IMR-90 (cell line): Measurements from ENCODE around the gene MARK4. TPM values are rescaled to one million over a fixed set of nuclear protein-coding genes. Genes with fewer than 3 reads are reported as not detected.

Experiments used
- ATAC-seq: fragments of 200-7000 bp; cut with Tn5 transposase; 2 replicates; pipeline ENCODE4 v1.9.1; 2020; ENCODE audit warnings: low read depth, mild to moderate bottlenecking, moderate library complexity
- BruUV-seq: library from RNA; stranded (reverse); fragments of 400-500 nt; replicated peaks from 2 replicates; lab custom pipeline; 2021; lab: Mats Ljungman, UMichigan
- CTCF ChIA-PET: fragments of 300-600 bp; formaldehyde crosslinking; extraction: SDS; loops from one replicate; lab custom pipeline; 2021; ENCODE audit warnings: antibody characterized with exemption; lab: Yijun Ruan, JAX
- POLR2A ChIA-PET: fragments of 300-600 bp; sonication (Branson Sonifier 250); formaldehyde crosslinking; loops from one replicate; lab custom pipeline; 2022; ENCODE audit warnings: antibody characterized with exemption; ENCODE audit not compliant: unreplicated experiment; lab: Charles Lee
- DNase-seq: peaks from one replicate; pipeline ENCODE4 v3.0.0; 2013
- H2AFZ ChIP-seq: replicated peaks from 2 replicates; pipeline ENCODE3; 2013; ENCODE audit warnings: low read length, mild to moderate bottlenecking; ENCODE audit not compliant: poor library complexity
- H2AK5ac ChIP-seq: 2 replicates; pipeline ENCODE4 v1.6.1; 2013; ENCODE audit warnings: low read depth, low read length, inconsistent platforms
- H2AK9ac ChIP-seq: replicated peaks from 2 replicates; pipeline ENCODE3; 2013; ENCODE audit warnings: mild to moderate bottlenecking, low read depth, low read length, moderate library complexity; ENCODE audit not compliant: poor library complexity
- H2BK120ac ChIP-seq: 2 replicates; pipeline ENCODE4 v1.6.1; 2013; ENCODE audit warnings: low read depth, low read length, inconsistent platforms
- H2BK15ac ChIP-seq: 3 replicates; pipeline ENCODE4 v1.6.1; 2013; ENCODE audit warnings: low read depth, low read length, inconsistent platforms
- H2BK20ac ChIP-seq: 2 replicates; pipeline ENCODE4 v1.6.1; 2013; ENCODE audit warnings: low read depth, mild to moderate bottlenecking, inconsistent platforms, low read length, moderate library complexity
- H2BK5ac ChIP-seq: 2 replicates; pipeline ENCODE4 v1.6.1; 2013; ENCODE audit warnings: mild to moderate bottlenecking, low read depth, low read length, inconsistent platforms; ENCODE audit not compliant: poor library complexity, severe bottlenecking
- H3K14ac ChIP-seq: replicated peaks from 2 replicates; pipeline ENCODE4 v1.6.1; 2013; ENCODE audit warnings: low read depth, low read length, inconsistent platforms
- H3K18ac ChIP-seq: 2 replicates; pipeline ENCODE4 v1.6.1; 2013; ENCODE audit warnings: low read depth, low read length, control low read depth
- H3K23ac ChIP-seq: 2 replicates; pipeline ENCODE4 v1.6.1; 2013; ENCODE audit warnings: low read depth, low read length, inconsistent platforms
- H3K27ac ChIP-seq: 2 replicates; pipeline ENCODE4 v1.5.1; 2013; ENCODE audit warnings: mild to moderate bottlenecking, control low read depth, low read length; ENCODE audit not compliant: insufficient read depth
- H3K27me3 ChIP-seq: 2 replicates; pipeline ENCODE4 v1.6.1; 2013; ENCODE audit warnings: low read length; ENCODE audit not compliant: control insufficient read depth, insufficient read depth
- H3K36me3 ChIP-seq: 2 replicates; pipeline ENCODE4 v1.6.1; 2013; ENCODE audit warnings: low read length, mixed read lengths; ENCODE audit not compliant: control insufficient read depth, insufficient read depth
- H3K4ac ChIP-seq: 2 replicates; pipeline ENCODE4 v1.6.1; 2013; ENCODE audit warnings: low read depth, low read length, inconsistent platforms
- H3K4me1 ChIP-seq: 2 replicates; pipeline ENCODE4 v1.6.1; 2013; ENCODE audit warnings: low read length, mixed read lengths; ENCODE audit not compliant: control insufficient read depth, insufficient read depth
- H3K4me2 ChIP-seq: 2 replicates; pipeline ENCODE4 v1.6.1; 2013; ENCODE audit warnings: low read depth, mild to moderate bottlenecking, control low read depth, low read length, moderate library complexity
- H3K4me3 ChIP-seq: 2 replicates; pipeline ENCODE4 v1.5.1; 2013; ENCODE audit warnings: low read depth, mild to moderate bottlenecking, control low read depth, low read length, moderate library complexity; ENCODE audit not compliant: insufficient read depth
- H3K56ac ChIP-seq: 2 replicates; pipeline ENCODE4 v1.6.1; 2013; ENCODE audit warnings: low read length, inconsistent platforms; ENCODE audit not compliant: insufficient read depth; ENCODE audit errors: extremely low read depth
- H3K79me1 ChIP-seq, 2 experiments: 2 replicates each; pipeline ENCODE4 v1.6.1; 2013; ENCODE audit warnings: low read length in 2 of 2, inconsistent platforms in 1 of 2, low read depth in 1 of 2
- H3K9ac ChIP-seq: 2 replicates; pipeline ENCODE4 v1.6.1; 2013; ENCODE audit warnings: low read depth, low read length, control low read depth
- H3K9me1 ChIP-seq: 2 replicates; pipeline ENCODE4 v1.6.1; 2013; ENCODE audit warnings: low read length, inconsistent platforms; ENCODE audit not compliant: insufficient read depth
- H3K9me3 ChIP-seq: 2 replicates; pipeline ENCODE4 v1.6.1; 2013; ENCODE audit warnings: low read length; ENCODE audit not compliant: control insufficient read depth, insufficient read depth
- H4K20me1 ChIP-seq: 2 replicates; pipeline ENCODE4 v1.6.1; 2013; ENCODE audit warnings: low read length, inconsistent platforms; ENCODE audit not compliant: insufficient read depth
- H4K5ac ChIP-seq: 2 replicates; pipeline ENCODE4 v1.6.1; 2013; ENCODE audit warnings: mild to moderate bottlenecking, low read depth, low read length, control low read depth
- H4K8ac ChIP-seq, 2 experiments: 2 replicates each; pipeline ENCODE4 v1.6.1; 2013; ENCODE audit warnings: low read depth in 2 of 2, low read length in 2 of 2, control low read depth in 1 of 2, inconsistent platforms in 1 of 2
- H4K91ac ChIP-seq: 2 replicates; pipeline ENCODE4 v1.6.1; 2013; ENCODE audit warnings: low read depth, low read length, inconsistent platforms; ENCODE audit not compliant: insufficient read depth
- BHLHE40 ChIP-seq: fragments of 150-350 bp; IDR thresholded peaks from 2 replicates; pipeline ENCODE4 v1.6.1; 2016; ENCODE audit warnings: mild to moderate bottlenecking, low read depth, low read length
- CEBPB ChIP-seq: IDR thresholded peaks from 2 replicates; pipeline ENCODE4 v1.6.1; 2012; ENCODE audit warnings: low read depth, low read length, improper control_type of control experiment
- CHD1 ChIP-seq: IDR thresholded peaks from 2 replicates; pipeline ENCODE4 v1.6.1; 2012; ENCODE audit warnings: low read depth, low read length, improper control_type of control experiment
- FOS ChIP-seq: fragments of 150-350 bp; IDR thresholded peaks from 2 replicates; pipeline ENCODE4 v1.6.1; 2016; ENCODE audit warnings: low read depth, low read length
- MAFK ChIP-seq: IDR thresholded peaks from 2 replicates; pipeline ENCODE4 v1.6.1; 2012; ENCODE audit warnings: low read depth, low read length, improper control_type of control experiment
- MAZ ChIP-seq: IDR thresholded peaks from 2 replicates; pipeline ENCODE4 v1.6.1; 2012; ENCODE audit warnings: low read depth, mild to moderate bottlenecking, low read length, improper control_type of control experiment, moderate library complexity, borderline replicate concordance
- MXI1 ChIP-seq: IDR thresholded peaks from 2 replicates; pipeline ENCODE4 v1.6.1; 2012; ENCODE audit warnings: low read depth, mild to moderate bottlenecking, low read length, moderate library complexity, borderline replicate concordance
- NFE2L2 ChIP-seq: fragments of 150-350 bp; IDR thresholded peaks from 2 replicates; pipeline ENCODE4 v1.6.1; 2016; ENCODE audit warnings: low read depth, mild to moderate bottlenecking, low read length
- POLR2A ChIP-seq: IDR thresholded peaks from 2 replicates; pipeline ENCODE4 v1.6.1; 2012; ENCODE audit warnings: mild to moderate bottlenecking, low read depth, low read length
- RCOR1 ChIP-seq: IDR thresholded peaks from 2 replicates; pipeline ENCODE4 v1.6.1; 2012; ENCODE audit warnings: mild to moderate bottlenecking, low read length, improper control_type of control experiment; ENCODE audit not compliant: insufficient replicate concordance
- RFX5 ChIP-seq: IDR thresholded peaks from 2 replicates; pipeline ENCODE4 v1.8.0; 2012; ENCODE audit warnings: low read depth, mild to moderate bottlenecking, low read length, moderate library complexity
- SMC3 ChIP-seq: fragments of 150-350 bp; IDR thresholded peaks from 2 replicates; pipeline ENCODE4 v1.6.1; 2016; ENCODE audit warnings: low read depth, mild to moderate bottlenecking, antibody characterized with exemption, low read length, moderate library complexity
- WGBS, 2 experiments: methylation state at CpG; one replicate each; pipeline versions ENCODE4 v1.1.5 to v1.1.7; 2013; ENCODE audit warnings: missing lambda C conversion rate in 2 of 2; ENCODE audit not compliant: insufficient read length in 1 of 2; ENCODE audit errors: extremely low coverage in 2 of 2; 5-methylcytosine and 5-hydroxymethylcytosine counted together
- dilution Hi-C: fragments of 300-500 bp; cut with HindIII; formaldehyde crosslinking; loops from one replicate; pipeline ENCODE4 v1.14.3; 2018; ENCODE audit warnings: low sequenced_read_pairs; ENCODE audit not compliant: unreplicated experiment
- in situ Hi-C: fragments of 300-500 bp; cut with MboI; formaldehyde crosslinking; loops from 3 replicates; pipeline ENCODE4 v1.14.3; 2019; ENCODE audit warnings: low sequenced_read_pairs, inconsistent platforms, mixed read lengths
- intact Hi-C: fragments of 100-400 bp; cut with micrococcal nuclease; formaldehyde crosslinking; loops from 2 replicates; pipeline ENCODE4 v1.10.0; 2022
- polyA plus RNA-seq, 3 experiments: library from polyadenylated mRNA; depleted of rRNA; stranded (reverse); fragments of >200 nt; gene quantifications; 2 replicates each; pipeline ENCODE4 v1.2.3, GENCODE V29; 2012; ENCODE audit warnings: low replicate concordance in 1 of 3
- total RNA-seq: library from RNA; depleted of rRNA; stranded (reverse); fragments of >200 nt; gene quantifications from 2 replicates; pipeline ENCODE4 v1.2.3, GENCODE V29; 2012
- TF ChIP-seq, protein P1 (sequence below): conservative IDR thresholded peaks from 2 replicates; pipeline ENCODE4 v1.5.1; 2012; ENCODE audit warnings: mild to moderate bottlenecking, low read depth, low read length, improper control_type of control experiment
- TF ChIP-seq, protein P2 (sequence below): fragments of 150-350 bp; IDR thresholded peaks from 2 replicates; pipeline ENCODE4 v1.6.1; 2016; ENCODE audit warnings: low read depth, mild to moderate bottlenecking, low read length, moderate library complexity, borderline replicate concordance

MARK4 gene
- total and polyA plus RNA-seq, 2 of the 4 experiments (the other 2 are of a cell fraction), result 11.3 to 20.7 TPM

DNA sequence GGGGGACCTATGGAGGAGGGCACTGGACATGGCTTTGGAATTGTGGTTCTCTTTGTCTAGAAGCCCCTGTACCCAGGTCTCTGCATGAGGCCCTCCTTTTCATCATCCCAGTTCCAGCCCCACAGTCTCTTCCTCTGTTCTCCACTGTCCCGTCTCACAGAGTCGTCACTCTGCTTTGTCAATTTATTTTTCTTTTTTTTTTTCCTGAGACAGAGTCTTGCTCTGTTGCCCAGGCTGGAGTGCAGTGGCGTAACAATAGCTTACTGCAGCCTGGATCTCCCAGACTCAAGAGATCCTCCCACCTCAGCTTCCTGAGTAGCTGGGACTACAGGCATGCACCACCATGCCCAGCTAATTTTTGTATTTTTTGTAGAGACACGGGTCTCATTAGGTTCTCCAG lies 5.2 kb upstream of the MARK4 start:
- Histone ChIP-seq H2BK15ac (no peak overlapping the region), H3K4me1 (peaks cover 2% of the 10 kb centered on the region; the same call in 1 of the 2 replicates), H4K5ac (no peak overlapping the region), H2AFZ (no peak overlapping the region), H3K4ac (no peak overlapping the region), H2BK120ac (no peak overlapping the region), H3K4me2 (no peak overlapping the region), H3K23ac (no peak overlapping the region), H3K79me1 (peaks cover 0 to 3% of the 10 kb centered on the region in 2 experiments; a peak in 1 of 4 replicates), H3K27me3 (peaks cover 11% of the 10 kb centered on the region; the same call in 1 of the 2 replicates), H4K20me1 (no peaks in the 10 kb centered on the region), H3K14ac (no peak overlapping the region), H3K9me1 (no peaks in the 10 kb centered on the region), H3K9ac (no peak overlapping the region), H3K27ac (no peak overlapping the region), H4K8ac (no peak overlapping the region), H2BK5ac (no peak overlapping the region), H3K4me3 (no peak overlapping the region), H3K9me3 (no peaks in the 10 kb centered on the region), H2BK20ac (no peak overlapping the region), H3K56ac (no peak overlapping the region), H3K36me3 (no peaks in the 10 kb centered on the region), H3K18ac (no peak overlapping the region), H4K91ac (no peak overlapping the region), H2AK5ac (no peak overlapping the region), H2AK9ac (no peak overlapping the region)
- no peak for DNase-seq
- in situ Hi-C loops (no loop called here), intact Hi-C loops (no loop called here), dilution Hi-C loops (no loop called here)
- TF ChIP-seq CEBPB, result no peak
- TF ChIP-seq MAZ, result no peak
- TF ChIP-seq MAFK, result no peak
- no peak for TF ChIP-seq FOS
- TF ChIP-seq BHLHE40, result no peak
- TF ChIP-seq RCOR1, result no peak
- no peak for TF ChIP-seq NFE2L2
- no peak for TF ChIP-seq SMC3
- no peak for TF ChIP-seq MXI1
- TF ChIP-seq POLR2A, result no peak
- TF ChIP-seq, protein P1, sequence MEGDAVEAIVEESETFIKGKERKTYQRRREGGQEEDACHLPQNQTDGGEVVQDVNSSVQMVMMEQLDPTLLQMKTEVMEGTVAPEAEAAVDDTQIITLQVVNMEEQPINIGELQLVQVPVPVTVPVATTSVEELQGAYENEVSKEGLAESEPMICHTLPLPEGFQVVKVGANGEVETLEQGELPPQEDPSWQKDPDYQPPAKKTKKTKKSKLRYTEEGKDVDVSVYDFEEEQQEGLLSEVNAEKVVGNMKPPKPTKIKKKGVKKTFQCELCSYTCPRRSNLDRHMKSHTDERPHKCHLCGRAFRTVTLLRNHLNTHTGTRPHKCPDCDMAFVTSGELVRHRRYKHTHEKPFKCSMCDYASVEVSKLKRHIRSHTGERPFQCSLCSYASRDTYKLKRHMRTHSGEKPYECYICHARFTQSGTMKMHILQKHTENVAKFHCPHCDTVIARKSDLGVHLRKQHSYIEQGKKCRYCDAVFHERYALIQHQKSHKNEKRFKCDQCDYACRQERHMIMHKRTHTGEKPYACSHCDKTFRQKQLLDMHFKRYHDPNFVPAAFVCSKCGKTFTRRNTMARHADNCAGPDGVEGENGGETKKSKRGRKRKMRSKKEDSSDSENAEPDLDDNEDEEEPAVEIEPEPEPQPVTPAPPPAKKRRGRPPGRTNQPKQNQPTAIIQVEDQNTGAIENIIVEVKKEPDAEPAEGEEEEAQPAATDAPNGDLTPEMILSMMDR, result no peak
- no peak for TF ChIP-seq CHD1
- TF ChIP-seq, protein P2, sequence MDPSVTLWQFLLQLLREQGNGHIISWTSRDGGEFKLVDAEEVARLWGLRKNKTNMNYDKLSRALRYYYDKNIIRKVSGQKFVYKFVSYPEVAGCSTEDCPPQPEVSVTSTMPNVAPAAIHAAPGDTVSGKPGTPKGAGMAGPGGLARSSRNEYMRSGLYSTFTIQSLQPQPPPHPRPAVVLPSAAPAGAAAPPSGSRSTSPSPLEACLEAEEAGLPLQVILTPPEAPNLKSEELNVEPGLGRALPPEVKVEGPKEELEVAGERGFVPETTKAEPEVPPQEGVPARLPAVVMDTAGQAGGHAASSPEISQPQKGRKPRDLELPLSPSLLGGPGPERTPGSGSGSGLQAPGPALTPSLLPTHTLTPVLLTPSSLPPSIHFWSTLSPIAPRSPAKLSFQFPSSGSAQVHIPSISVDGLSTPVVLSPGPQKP, result no peak
- TF ChIP-seq RFX5, result no peak
- ATAC-seq, result no peak
- ChIA-PET POLR2A (no interaction called here), CTCF (interaction anchor here (0.6 kb wide), 1 partner anchor 39 kb away, joined by 13 read pairs; no protein-coding TSS in a partner anchor)
- 28% methylated on average over 3 of the region's 4 CpGs; no CpG with 5 or more reads in 1 of the 2 experiments for WGBS, 2 experiments
- no TSS peak for BruUV-seq
